Naive thymus-derived CD4-positive, alpha-beta T cell (primary cell): ENCODE measurements around the gene ARF1. TPM values are rescaled to one million over a fixed set of nuclear protein-coding genes. Genes with fewer than 3 reads are reported as not detected.
A peak's percentile ranks its signal among the peaks of the same experiment; 100 is the strongest.
"Not testable (repeated sequence)": the region's sequence is repeated elsewhere in the genome, so short reads cannot be mapped to it uniquely, and the experiment has no call there.

Experiments
- ATAC-seq: fragments of 150-1000 bp; cut with Tn5 transposase; 2 replicates; pipeline ENCODE4 v1.10.0; 2021; ENCODE audit warnings: mild to moderate bottlenecking, moderate library complexity
- CTCF ChIA-PET: fragments of 350-600 bp; sonication (Branson Sonifier 250); formaldehyde crosslinking; loops from one replicate; lab custom pipeline; 2021; ENCODE audit warnings: antibody characterized with exemption; lab: Charles Lee
- POLR2A ChIA-PET: fragments of 350-600 bp; sonication (Branson Sonifier 250); formaldehyde crosslinking; loops from one replicate; lab custom pipeline; 2021; ENCODE audit warnings: antibody characterized with exemption, inconsistent platforms; lab: Charles Lee
- DNase-seq, 9 donors: peaks; one replicate each; pipeline versions ENCODE4 v3.0.0 to v3.0.0-alpha.2; 2020 to 2022; ENCODE audit warnings: mixed read lengths in 1 of 9
- H3K27ac ChIP-seq: one replicate; pipeline ENCODE4 v1.7.0; 2013; ENCODE audit warnings: mild to moderate bottlenecking, low read depth, low read length, moderate library complexity
- H3K27me3 ChIP-seq, 2 donors: one replicate each; pipeline ENCODE4 v1.7.0; 2013; ENCODE audit warnings: low read length in 2 of 2, mild to moderate bottlenecking in 2 of 2, moderate library complexity in 2 of 2; ENCODE audit not compliant: control insufficient read depth in 2 of 2, insufficient read depth in 2 of 2
- H3K36me3 ChIP-seq, 3 experiments: 1 replicate in 2 of 3; 2 replicates in 1 of 3; pipeline ENCODE4 v1.7.0; 2013; ENCODE audit warnings: low read length in 3 of 3, mild to moderate bottlenecking in 3 of 3, moderate library complexity in 1 of 3; ENCODE audit not compliant: insufficient read depth in 3 of 3, control insufficient read depth in 2 of 3
- H3K4me1 ChIP-seq, 2 donors: one replicate each; pipeline ENCODE4 v1.7.0; 2013; ENCODE audit warnings: low read length in 2 of 2, mild to moderate bottlenecking in 2 of 2, moderate library complexity in 1 of 2; ENCODE audit not compliant: control insufficient read depth in 2 of 2, insufficient read depth in 2 of 2
- H3K4me3 ChIP-seq: 2 replicates; pipeline ENCODE4 v1.7.0; 2013; ENCODE audit warnings: mild to moderate bottlenecking, low read length
- H3K9me3 ChIP-seq, 3 experiments: 1 replicate in 2 of 3; 2 replicates in 1 of 3; pipeline ENCODE4 v1.7.0; 2013; ENCODE audit warnings: low read length in 3 of 3; ENCODE audit not compliant: control insufficient read depth in 2 of 3
- H3K27ac Mint-ChIP-seq, 9 donors: one replicate each; pipeline ENCODE4 v1.8.0; 2020 to 2022; ENCODE audit warnings: mixed read lengths in 9 of 9, mild to moderate bottlenecking in 8 of 9, moderate library complexity in 5 of 9, inconsistent platforms in 2 of 9
- H3K27me3 Mint-ChIP-seq, 5 donors: one replicate each; pipeline ENCODE4 v1.8.0; 2021 to 2022; ENCODE audit warnings: mixed read lengths in 5 of 5, mild to moderate bottlenecking in 1 of 5
- H3K36me3 Mint-ChIP-seq, 5 donors: one replicate each; pipeline ENCODE4 v1.8.0; 2020 to 2022; ENCODE audit warnings: mixed read lengths in 5 of 5, mild to moderate bottlenecking in 3 of 5, inconsistent platforms in 1 of 5
- H3K4me1 Mint-ChIP-seq, 7 donors: one replicate each; pipeline ENCODE4 v1.8.0; 2020 to 2022; ENCODE audit warnings: mixed read lengths in 7 of 7, mild to moderate bottlenecking in 3 of 7, inconsistent platforms in 1 of 7
- H3K4me3 Mint-ChIP-seq, 10 donors: one replicate each; pipeline ENCODE4 v1.8.0; 2020 to 2022; ENCODE audit warnings: mild to moderate bottlenecking in 10 of 10, mixed read lengths in 10 of 10, moderate library complexity in 6 of 10, inconsistent platforms in 2 of 10
- H3K9me3 Mint-ChIP-seq, 11 donors: one replicate each; pipeline ENCODE4 v1.8.0; 2020 to 2022; ENCODE audit warnings: mixed read lengths in 11 of 11, mild to moderate bottlenecking in 4 of 11, inconsistent platforms in 1 of 11, moderate library complexity in 1 of 11
- intact Hi-C, 2 donors: fragments of 100-400 bp; cut with micrococcal nuclease; formaldehyde crosslinking; loops; one replicate each; pipeline ENCODE4 v1.15.1; 2023
- polyA plus RNA-seq, 2 donors: library from polyadenylated mRNA; unstranded; fragments of 300-500 nt; fragmentation: Illumina TruSeq; gene quantifications; one replicate each; pipeline ENCODE4 v1.2.3, GENCODE V29; 2021
- total RNA-seq, 6 experiments: library from RNA in 5 of 6; stranded (reverse) in 5 of 6; gene quantifications; 1 replicate in 5 of 6; 2 replicates in 1 of 6; pipeline ENCODE4 v1.2.3 and lab custom pipeline; 2021 to 2026

Gene ARF1
- total and polyA plus RNA-seq, 7 experiments from 2014 or later, result 198 to 434 (median 344) TPM

GRCh38 chr1:228108742-228109072 is 26.2 kb downstream of the ARF1 start:
- Histone ChIP-seq H3K27me3 (no peaks in the 10 kb centered on the region), H3K27ac (peak overlapping the region; percentile 94), H3K4me1 (peaks cover 14 to 22% of the 10 kb centered on the region in 2 donors), H3K9me3 (no peaks in the 10 kb centered on the region), H3K4me3 (peak overlapping the region; percentile 100), H3K36me3 (peaks cover 0 to 32% (median 0%) of the 10 kb centered on the region in 3 experiments)
- H3K4me1 Mint-ChIP-seq, result peaks cover 5 to 41% (median 28%) of the 10 kb centered on the region in 7 donors
- intact Hi-C loops, result loop anchor here (1.0 to 10.0 kb wide), 12 partner anchors 26 to 1704 kb away; partner anchors contain the start of genes ARF1 (in 2 of the 2), GUK1 (in 2 of the 2), CCSAP (in 1 of the 2) and PARP1 (in 1 of the 2)
- peaks cover 0 to 3% (median 0%) of the 10 kb centered on the region in 5 donors for H3K27me3 Mint-ChIP-seq
- H3K9me3 Mint-ChIP-seq, result no peaks in the 10 kb centered on the region
- ChIA-PET POLR2A (interaction anchor here (0.7 to 2.1 kb wide), 7 partner anchors 11 to 393 kb away, joined by 3 to 8 read pairs (median 4); partner anchors contain the start of genes ARF1 and IBA57), CTCF (no interaction called here)
- ATAC-seq, result no peak
- peaks cover 0 to 7% (median 5%) of the 10 kb centered on the region in 5 donors for H3K36me3 Mint-ChIP-seq
- no peak for DNase-seq
- H3K4me3 Mint-ChIP-seq, result peak overlapping the region; percentile 87 to 95 (median 93)
- H3K27ac Mint-ChIP-seq, result peak overlapping the region; percentile 88 to 98 (median 95)

- intact Hi-C loops, result loop anchor here (1.0 to 10.0 kb wide), 12 partner anchors 27 to 1705 kb away; partner anchors contain the start of genes ARF1 (in 2 of the 2), GUK1 (in 2 of the 2), CCSAP (in 1 of the 2) and PARP1 (in 1 of the 2)
- Histone ChIP-seq H3K4me3 (peak within 1 kb of the TSS; percentile 100), H3K27me3 (no peaks in the 10 kb centered on the region), H3K27ac (peak within 1 kb of the TSS; percentile 94), H3K4me1 (peaks cover 9 to 16% of the 10 kb centered on the region in 2 donors), H3K36me3 (peaks cover 0 to 32% (median 0%) of the 10 kb centered on the region in 3 experiments), H3K9me3 (no peaks in the 10 kb centered on the region)
- ATAC-seq, result peak; percentile 99
- H3K36me3 Mint-ChIP-seq, result peaks cover 0 to 7% (median 5%) of the 10 kb centered on the region in 5 donors
- no peaks in the 10 kb centered on the region for H3K9me3 Mint-ChIP-seq
- H3K4me3 Mint-ChIP-seq, result peak within 1 kb of the TSS; percentile 87 to 95 (median 93)
- peaks cover 0 to 3% (median 0%) of the 10 kb centered on the region in 5 donors for H3K27me3 Mint-ChIP-seq
- ChIA-PET CTCF (interaction anchor here (0.6 to 1.0 kb wide), 3 partner anchors 22 to 58 kb away, joined by 3 to 4 read pairs (median 3); partner anchors contain the start of gene ARF1), POLR2A (interaction anchor here (0.7 to 2.1 kb wide), 12 partner anchors 9 to 392 kb away, joined by 3 to 10 read pairs (median 4); partner anchors contain the start of genes ARF1 and GUK1)
- peak; percentile 97 to 100 (median 99) for DNase-seq
- H3K27ac Mint-ChIP-seq, result peak within 1 kb of the TSS; percentile 88 to 98 (median 95)
- peaks cover 5 to 37% (median 26%) of the 10 kb centered on the region in 7 donors for H3K4me1 Mint-ChIP-seq
Observed at GRCh38 chr1:228109073-228109961, 26.8 kb downstream of the ARF1 start, which contains the start of gene MRPL55. TSS of gene MRPL55 (minus strand) at chr1:228109299. CDS start at chr1:228108260, 1,039 bp downstream.

- H3K4me1 ChIP-seq, result peaks cover 9 to 16% of the 10 kb centered on the region in 2 donors
- peak overlapping the region; percentile 87 to 95 (median 93) for H3K4me3 Mint-ChIP-seq
- H3K9me3 Mint-ChIP-seq, result no peaks in the 10 kb centered on the region
- H3K36me3 Mint-ChIP-seq, result peaks cover 0 to 6% (median 5%) of the 10 kb centered on the region in 5 donors
- peaks cover 0 to 3% (median 0%) of the 10 kb centered on the region in 5 donors for H3K27me3 Mint-ChIP-seq
- H3K27ac Mint-ChIP-seq, result peak overlapping the region; percentile 88 to 98 (median 95)
- peaks cover 0 to 32% (median 0%) of the 10 kb centered on the region in 3 experiments for H3K36me3 ChIP-seq
- H3K9me3 ChIP-seq, result no peaks in the 10 kb centered on the region
- peak overlapping the region; percentile 100 for H3K4me3 ChIP-seq
- ATAC-seq, result no peak
- no peaks in the 10 kb centered on the region for H3K27me3 ChIP-seq
- peak overlapping the region; percentile 94 for H3K27ac ChIP-seq
- ChIA-PET POLR2A (interaction anchor here (0.9 to 2.1 kb wide), 7 partner anchors 9 to 56 kb away, joined by 3 to 10 read pairs (median 5); partner anchors contain the start of gene GUK1), CTCF (interaction anchor here (0.6 to 1.0 kb wide), 4 partner anchors 21 to 58 kb away, joined by 3 to 4 read pairs (median 3); partner anchors contain the start of gene ARF1)
- intact Hi-C loops, result loop anchor here (1.0 to 10.0 kb wide), 12 partner anchors 28 to 1705 kb away; partner anchors contain the start of genes ARF1 (in 2 of the 2), GUK1 (in 2 of the 2), CCSAP (in 1 of the 2) and PARP1 (in 1 of the 2)
- H3K4me1 Mint-ChIP-seq, result peaks cover 5 to 34% (median 22%) of the 10 kb centered on the region in 7 donors
- DNase-seq, result no peak
Observed at GRCh38 chr1:228109962-228110488, 27.5 kb downstream of the ARF1 start.

GRCh38 chr1:228110556-228110955 is 28.0 kb downstream of the ARF1 start:
- Mint-ChIP-seq H3K4me1 (peaks cover 5 to 34% (median 22%) of the 10 kb centered on the region in 7 donors), H3K27me3 (peaks cover 0 to 3% (median 0%) of the 10 kb centered on the region in 5 donors), H3K4me3 (peak overlapping the region in 6 of 10 donors; percentile 23 to 95 (median 72)), H3K27ac (peak overlapping the region in 2 of 9 donors; percentile 17 to 98), H3K36me3 (peaks cover 0 to 6% (median 5%) of the 10 kb centered on the region in 5 donors), H3K9me3 (no peaks in the 10 kb centered on the region)
- Histone ChIP-seq H3K4me1 (peaks cover 9 to 16% of the 10 kb centered on the region in 2 donors), H3K9me3 (no peaks in the 10 kb centered on the region), H3K36me3 (peaks cover 0 to 28% (median 0%) of the 10 kb centered on the region in 3 experiments), H3K27me3 (no peaks in the 10 kb centered on the region), H3K4me3 (no peak overlapping the region), H3K27ac (no peak overlapping the region)
- no peak for DNase-seq
- intact Hi-C loops, result no loop called here
- ATAC-seq, result no peak
- POLR2A ChIA-PET, result interaction anchor here (0.5 to 1.9 kb wide), 3 partner anchors 8 to 34 kb away, joined by 3 to 10 read pairs (median 3); no protein-coding TSS in a partner anchor
- CTCF ChIA-PET, result interaction anchor here (0.9 kb wide), 1 partner anchor 41 kb away, joined by 3 read pairs; no protein-coding TSS in a partner anchor

- Histone ChIP-seq H3K36me3 (peaks cover 0 to 21% (median 0%) of the 10 kb centered on the region in 3 experiments), H3K4me1 (peaks cover 9 to 16% of the 10 kb centered on the region in 2 donors)
- H3K9me3 ChIP-seq, H3K27me3 ChIP-seq, CTCF ChIA-PET, intact Hi-C loops, DNase-seq, H3K36me3 Mint-ChIP-seq, H3K27ac Mint-ChIP-seq, H3K27me3 Mint-ChIP-seq, ATAC-seq, H3K9me3 Mint-ChIP-seq, H3K4me3 ChIP-seq, H3K27ac ChIP-seq: not testable (repeated sequence)
- Mint-ChIP-seq H3K4me3 (peak overlapping the region in 1 of 10 donors; percentile 29), H3K4me1 (peaks cover 5 to 33% (median 22%) of the 10 kb centered on the region in 7 donors)
- POLR2A ChIA-PET, result interaction anchor here (1.6 to 1.9 kb wide), 2 partner anchors 19 to 33 kb away, joined by 3 to 10 read pairs; no protein-coding TSS in a partner anchor
Observed at GRCh38 chr1:228111315-228111714, 28.8 kb downstream of the ARF1 start.
